CD4-positive, alpha-beta T cell treated with Interleukin-15 for 1 hour (primary cell): Measurements from ENCODE around the gene KAZN.
A peak's percentile ranks its signal among the peaks of the same experiment; 100 is the strongest.
"Not testable (repeated sequence)": the region's sequence is repeated elsewhere in the genome, so short reads cannot be mapped to it uniquely, and the experiment has no call there.

Experiments used
- DNase-seq: peaks from one replicate; pipeline ENCODE4 v3.0.0-alpha.2; 2020

Gene KAZN

DNA sequence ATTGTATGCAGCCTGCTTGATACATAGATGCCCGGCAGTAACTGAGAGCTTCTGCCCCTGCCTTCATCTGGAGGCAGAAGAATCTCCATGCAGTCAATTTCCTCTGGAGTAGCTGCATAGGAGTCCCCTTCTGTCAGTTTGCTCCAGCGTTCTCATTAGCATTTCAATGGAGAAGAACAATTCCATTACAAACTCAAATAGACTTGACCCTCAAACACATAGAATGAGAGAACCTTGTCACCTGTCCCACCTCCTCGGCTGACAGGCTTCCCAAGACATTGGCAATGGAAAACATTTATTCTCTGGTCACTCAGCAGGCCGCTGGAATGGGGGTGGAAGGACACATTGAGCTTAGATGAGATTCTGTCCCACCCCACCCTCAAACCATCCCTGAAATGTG is 509.4 kb downstream of the KAZN start:
- DNase-seq: no peak

DNA sequence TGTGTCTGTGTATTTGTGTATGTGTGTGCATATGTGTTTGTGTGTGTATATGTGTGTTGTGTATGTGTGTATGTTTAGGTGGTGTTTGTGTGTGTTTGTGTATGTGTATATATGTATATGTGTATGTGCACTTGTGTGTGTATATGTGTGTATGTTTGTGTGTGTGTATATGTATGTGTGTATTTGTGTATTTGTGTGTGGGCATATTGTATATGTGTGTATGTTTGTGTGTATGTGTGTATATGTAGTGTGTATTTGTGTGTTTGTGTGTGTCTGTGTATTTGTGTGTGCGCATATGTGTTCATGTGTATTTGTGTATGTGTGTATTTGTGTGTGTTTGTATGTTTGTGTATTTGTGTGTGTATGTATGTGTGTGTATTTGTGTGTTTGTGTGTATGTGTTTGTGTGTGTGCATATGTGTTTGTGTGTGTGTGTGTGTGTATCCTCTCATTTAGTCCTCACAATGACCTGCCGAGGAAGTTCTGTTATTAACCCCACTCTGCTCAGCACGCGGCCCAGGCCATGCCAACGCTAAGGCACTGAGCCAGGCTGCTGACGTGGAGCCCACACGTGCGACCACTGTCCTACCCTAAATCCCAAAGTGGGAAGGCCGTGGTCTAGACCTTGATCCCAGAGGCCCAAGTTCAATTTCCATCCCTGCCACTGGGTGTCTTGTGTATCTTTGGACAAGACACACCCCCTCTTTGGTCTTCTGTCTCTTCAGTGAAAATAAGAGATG is 511.8 kb downstream of the KAZN start:
- no peak for DNase-seq

DNA sequence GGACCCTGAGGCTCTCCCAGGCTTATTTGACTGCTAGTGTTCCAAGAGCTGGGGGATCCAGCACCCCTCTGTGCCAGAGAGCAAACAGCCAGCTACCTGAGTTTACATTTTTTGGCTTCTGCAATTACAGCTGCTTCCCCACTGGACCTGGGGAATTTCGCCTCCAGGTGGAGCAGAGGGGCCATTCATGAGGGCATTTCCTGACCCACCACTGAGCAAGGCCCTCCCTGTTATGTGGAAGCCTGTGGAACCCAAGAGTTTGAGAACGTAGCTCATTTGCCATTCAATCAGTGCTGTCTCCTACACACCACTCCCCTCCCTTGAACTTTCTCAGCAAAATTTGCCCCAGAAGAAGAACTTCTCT is 512.4 kb downstream of the KAZN start:
- DNase-seq: no peak

DNA sequence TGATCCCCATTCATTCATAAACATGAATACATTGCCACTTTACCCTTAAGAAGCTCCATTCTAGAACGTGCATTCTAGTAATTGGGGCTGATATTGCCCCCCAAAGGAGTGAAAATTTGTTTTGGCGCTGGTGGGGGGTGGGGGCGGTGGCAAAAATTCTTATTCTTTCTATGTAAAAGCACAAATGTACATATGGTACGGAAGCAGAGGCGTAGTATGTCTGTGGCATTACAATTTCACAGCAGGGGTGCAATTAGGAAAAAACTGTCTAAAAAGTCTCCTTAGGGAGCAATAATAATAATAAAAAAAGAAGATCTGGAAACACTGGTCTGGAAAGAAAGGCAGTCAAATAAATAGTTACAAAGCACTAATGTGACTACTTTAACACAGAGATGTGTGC is 514.7 kb downstream of the KAZN start:
- no peak for DNase-seq

DNA sequence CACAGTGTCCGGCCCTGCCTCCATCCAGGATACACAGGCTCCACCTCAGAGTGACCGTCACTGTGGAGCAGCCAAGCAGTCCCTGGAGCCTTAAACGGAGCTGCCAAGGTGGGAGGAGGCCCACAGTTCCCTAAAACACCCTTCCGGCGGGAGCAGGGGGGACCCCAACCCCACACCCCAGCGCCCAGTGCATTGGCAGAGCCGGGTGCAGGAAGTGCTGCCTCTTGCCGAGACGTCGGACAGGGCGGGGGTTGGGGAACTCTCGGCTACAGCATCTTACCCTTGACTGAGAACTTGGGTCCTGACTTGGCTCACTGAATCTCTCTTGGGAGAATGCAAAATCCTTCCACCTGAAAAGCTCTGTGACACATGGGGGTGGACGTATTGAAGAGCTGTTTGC is 516.4 kb downstream of the KAZN start:
- DNase-seq: no peak

DNA sequence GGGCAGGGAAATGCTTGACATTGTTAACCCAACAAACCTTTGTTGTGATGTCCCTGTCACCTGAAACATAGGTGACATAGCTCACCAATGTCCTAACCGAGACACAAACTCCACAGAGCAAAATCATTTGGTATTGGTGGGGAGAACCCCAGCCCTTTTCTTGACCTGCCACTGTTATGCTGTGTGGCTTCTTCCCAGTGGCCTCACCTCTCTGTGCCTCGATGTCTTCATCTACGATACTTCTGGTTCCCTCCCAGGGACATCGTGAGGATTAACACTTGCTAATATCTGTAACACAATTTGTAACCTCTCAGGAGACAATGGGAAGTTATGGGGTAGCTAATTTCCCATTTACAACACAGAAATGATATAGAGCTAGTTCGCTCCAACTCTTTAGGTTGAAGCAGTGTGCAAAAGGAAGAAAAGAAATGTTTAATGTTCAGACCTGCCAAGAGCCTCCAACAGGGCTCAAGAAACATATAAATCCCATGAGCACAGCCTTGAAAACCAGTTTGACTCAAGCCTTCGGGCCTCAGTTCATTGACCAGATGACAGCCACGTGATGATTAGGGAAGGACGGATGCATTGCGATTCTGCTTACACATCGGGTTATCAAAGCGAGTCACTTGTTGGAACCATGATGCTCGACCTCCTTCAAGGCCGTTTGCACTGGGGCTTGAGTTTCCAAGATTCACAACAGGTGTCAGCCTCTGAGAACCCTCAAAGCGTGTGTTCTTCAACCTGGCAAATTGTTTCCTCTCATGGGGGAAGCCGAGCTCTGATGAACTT is 517.3 kb downstream of the KAZN start:
- DNase-seq: no peak

DNA sequence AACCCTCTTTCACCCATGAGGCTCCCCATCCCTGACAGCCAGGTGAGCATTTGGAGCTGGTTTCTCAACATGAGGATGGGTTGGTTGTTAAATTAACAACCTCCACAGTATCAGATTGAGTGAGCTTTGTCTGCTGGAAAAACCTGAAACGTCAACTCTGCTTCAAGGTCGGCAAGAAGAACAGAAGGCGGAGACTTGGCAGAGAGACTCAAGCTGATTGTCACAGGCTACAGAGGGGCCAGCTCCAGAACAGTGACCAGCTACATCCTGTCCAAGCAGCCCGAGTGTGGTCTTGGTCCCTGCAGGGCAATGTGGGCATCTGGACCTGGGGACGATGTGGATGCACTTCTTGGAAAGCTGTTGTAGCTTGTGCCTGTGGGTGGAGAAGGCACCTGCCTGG is 518.5 kb downstream of the KAZN start:
- no peak for DNase-seq

DNA sequence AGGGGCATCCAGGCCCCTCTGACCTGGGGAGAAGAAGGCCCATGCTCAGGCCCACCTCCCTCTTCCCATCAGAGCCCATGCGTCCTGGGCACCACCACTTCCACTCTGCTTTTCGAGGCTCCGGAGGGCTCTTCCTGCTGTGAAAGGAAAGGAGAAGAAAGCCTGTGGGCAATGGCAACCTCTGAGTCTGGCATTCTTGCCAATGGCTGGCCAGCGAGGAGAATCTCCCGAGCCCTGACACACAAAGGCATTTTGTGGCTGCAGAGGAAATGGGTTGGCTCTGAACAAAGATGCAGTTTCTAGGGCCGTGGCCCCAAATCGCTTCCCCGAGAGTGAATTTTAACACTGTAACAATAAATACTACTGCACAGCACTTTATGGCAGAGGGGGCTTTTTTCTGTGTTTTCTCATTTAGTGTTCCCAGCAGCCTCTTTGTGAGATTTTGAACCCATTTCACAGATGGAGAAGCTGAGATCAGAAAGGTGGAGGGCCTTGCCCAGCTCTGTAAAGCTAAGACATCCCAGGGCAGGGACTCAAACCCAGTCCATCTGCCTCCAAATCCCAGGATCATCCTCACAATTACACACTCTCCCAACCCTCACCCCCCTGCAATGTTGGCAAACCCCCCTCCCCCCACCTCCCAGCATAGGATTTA is 519.3 kb downstream of the KAZN start:
- no peak for DNase-seq

DNA sequence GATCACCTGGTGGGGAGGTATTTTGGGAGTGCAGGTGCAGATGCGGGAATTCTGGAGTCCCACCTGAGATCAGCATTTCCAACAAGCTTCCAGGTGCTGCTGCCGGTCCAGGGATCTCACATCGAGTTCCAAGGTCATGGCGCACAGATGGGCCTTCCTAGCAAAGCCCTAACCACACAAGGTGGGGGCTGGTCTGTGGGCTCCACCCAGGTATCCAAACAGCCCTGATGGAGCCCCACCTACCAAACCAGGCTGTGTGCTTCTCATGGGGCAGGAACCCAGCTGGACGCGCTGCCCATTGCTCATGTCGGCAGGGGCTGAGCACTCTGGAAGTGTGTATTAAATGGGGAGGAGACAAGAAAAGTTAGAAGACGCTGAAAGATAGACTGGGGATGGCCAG is 520.1 kb downstream of the KAZN start:
- DNase-seq: no peak

DNA sequence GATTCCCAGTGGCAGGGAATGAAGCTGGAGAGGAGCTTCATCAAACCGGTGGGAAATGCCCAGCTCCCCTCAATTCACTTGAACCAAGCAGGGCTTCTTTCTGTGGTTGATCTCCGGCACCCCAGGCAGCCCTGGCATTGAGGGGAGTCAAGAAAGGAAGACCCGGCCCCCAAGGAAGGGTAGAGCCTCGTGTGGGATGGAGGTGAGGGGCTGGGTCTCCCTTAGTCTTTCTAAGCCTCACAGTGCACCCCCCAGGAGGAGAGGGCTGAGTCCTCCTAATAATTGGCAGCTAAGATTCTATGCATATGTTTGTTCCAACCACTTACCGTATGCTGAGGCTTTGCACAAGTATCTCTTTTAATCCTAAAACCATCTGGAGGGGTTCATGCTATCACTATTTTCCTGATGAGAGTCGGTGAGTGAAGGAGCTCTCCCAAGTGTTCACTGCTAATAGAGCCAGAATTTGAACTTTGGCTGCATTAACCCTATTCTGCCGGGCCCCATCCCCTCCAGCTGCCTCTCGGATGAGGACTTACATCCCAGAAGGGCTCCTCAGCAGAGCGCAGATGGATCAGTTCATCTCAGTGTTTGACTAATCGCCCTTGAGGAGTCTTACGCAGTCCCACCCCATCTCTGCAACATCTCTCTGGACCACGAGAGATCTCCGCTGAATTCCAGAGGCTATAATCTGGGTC is 521.9 kb downstream of the KAZN start:
- DNase-seq: no peak

DNA sequence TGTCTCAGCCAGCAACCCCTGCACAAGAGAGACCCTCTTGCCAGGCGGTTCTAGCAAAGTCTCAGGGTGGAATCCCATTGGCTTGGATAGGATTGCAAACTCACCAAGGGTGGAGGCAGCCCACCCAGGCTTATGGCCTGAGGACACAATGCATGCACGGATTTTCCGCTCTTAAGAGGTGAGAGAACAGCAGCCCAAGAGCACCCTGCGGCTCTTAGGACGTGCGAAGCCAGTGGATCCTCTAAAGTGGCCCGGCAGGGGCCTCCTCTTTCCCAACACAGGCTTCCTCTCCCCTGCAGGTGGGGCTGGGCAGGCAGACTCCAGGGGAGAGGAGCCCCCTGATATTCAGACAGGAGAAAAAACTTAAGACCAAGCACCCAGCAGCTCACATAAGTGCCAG is 523.8 kb downstream of the KAZN start:
- no peak for DNase-seq

DNA sequence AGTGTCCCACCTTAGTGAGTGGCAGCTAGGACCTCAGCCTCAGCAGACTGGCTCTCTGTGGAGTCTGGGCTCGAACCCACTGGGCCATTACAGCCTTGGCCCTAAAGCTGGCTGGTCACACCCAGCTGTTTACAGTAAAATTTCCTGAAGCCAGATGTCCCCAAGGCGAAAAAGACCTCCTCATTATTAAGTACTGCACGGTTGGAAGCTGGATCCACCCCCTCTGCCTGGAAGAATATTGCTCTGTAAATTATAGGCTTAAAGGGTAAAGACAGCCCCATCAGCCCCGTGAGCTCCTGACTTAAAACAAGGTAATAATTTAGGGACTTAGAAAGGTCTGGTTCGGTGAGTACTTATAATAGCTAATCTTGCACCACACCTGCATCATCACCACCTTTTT is 524.8 kb downstream of the KAZN start:
- no peak for DNase-seq

DNA sequence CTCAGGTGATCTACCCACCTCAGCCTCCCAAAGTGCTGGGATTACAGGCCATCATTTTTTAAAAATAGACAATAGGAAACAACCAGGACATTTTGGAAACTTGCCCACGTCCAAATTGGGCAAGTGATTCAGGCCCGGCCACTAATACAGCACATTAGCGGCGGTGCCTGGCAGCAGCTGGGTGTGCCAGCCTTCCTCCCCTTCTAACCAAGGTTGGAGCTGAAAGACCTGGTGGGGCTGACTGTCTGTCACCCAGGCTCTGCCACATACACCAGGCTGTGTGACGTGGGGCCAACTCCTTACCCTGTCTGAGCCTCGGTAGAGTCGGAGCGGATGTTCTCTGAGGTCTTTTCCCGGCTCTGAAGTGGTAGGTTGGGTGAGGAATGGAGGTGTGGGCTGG is 525.4 kb downstream of the KAZN start:
- DNase-seq: no peak

DNA sequence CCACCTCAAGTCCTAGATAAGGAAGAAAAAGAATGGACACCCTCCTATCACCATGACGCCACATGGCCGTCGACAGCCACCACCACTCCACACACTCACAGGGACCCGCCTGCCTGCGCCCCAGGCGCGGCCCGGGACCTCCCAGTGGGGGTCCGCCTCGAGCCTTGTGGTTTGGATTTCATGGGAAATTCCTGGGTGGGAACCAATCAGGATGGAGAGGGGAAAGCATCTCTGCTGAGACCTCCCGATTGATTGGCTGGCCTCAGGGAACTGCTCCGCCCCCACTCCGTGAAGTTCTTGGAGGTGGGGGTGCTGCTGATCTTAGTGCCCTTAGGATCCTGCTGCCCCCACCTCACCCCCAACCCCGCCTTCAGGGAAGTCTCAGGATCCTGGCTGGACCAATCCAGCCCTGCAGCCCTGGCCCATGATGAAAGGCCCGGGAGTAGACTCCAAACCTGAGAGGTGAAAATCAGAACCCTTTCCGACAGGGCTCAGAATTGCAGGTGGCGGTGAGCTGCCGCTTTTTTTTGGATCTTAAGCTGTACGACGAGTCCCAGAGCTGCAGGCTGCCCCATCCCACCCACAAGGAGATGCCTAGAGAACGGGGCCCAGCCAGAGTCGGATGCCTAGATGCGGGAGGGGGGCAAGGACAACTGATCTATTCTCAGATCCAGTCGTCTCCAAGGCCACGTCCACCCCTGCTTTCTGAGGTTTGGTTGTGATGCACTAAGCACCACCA is 526.0 kb downstream of the KAZN start:
- no peak for DNase-seq

DNA sequence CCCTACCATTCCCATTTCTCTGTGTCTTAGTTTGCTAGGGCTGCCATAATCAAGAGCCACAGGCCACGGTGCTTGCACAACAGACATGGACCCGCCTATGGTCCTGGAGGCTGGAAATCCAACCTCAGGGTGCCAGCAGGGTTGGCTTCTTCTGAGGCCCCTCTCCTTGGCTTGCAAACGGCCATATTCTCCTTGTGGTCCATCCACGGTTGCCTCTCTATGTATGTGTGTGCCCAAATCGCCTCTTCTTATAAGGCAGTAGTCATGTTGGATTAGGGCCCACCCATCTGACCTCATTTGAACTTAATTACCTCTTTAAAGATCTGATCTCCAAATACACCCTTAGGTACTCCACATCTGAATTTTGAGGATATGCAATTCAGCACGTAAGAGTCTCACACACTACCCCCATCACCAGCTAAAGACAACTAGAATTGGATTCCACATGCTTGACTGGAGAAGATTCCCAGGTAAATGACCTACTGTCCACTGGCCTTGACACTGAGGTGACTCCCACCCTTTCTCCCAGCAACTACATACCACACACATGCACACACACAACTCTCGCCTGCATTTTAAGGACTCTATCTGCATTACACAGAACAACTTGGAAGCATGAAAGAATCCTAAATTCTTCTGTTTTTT is 526.7 kb downstream of the KAZN start:
- DNase-seq: no peak

DNA sequence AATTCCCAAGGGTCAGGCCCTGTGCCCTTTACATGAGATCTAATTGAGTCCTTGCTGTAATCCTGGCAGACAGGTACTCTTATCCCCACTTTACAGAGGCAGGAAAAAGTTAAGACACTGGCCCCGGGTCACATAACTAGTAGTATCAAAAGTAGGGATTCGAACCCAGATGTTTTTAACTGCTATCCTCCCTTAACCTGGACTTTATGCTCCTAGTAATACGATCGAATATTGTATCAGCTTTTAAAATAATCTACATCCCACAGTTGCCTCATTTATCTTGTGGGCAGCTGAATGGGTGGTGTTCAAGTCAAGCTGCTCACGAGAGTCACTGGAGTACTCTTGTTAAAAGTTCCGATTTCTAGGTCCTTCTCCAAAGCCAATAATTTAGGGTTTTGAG is 529.6 kb downstream of the KAZN start:
- no peak for DNase-seq

DNA sequence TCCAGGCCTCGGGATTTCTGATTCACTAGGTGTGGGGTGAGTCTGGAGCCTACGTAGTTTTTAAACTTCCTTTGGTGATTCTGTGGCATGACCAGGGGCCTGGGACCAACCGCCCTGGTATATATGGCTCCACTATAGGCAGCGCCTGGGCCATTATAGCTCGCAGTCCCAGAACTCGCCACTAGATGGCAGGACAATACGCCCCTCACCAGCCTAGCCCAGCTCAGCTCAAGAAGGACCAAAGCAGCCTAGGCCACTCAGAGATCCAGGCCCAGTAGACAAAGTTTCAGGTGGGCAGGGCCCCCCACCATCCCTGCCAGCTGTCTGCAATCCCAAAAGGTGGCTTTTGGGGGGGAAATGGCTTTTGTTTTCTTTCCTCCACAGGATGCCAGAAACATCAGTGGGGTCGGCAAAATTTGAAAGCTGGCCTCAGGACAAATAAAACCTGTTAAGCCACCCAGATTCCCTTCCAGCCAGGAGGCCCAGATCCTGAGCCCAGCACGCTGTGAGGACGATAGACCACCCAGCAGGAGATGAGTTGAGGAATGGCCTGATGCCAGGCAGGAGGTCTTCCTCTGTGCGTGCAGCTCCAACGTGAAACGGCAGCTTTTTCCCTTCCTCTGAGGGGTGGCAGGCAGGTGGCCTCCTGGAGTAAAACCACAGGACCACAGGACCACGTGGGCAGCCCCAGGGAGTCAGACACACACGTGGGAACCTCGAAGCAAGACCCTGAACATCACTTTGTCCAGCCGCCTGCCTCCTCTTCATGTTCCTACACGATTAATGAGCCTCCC is 530.2 kb downstream of the KAZN start:
- peak; percentile 57 for DNase-seq

DNA sequence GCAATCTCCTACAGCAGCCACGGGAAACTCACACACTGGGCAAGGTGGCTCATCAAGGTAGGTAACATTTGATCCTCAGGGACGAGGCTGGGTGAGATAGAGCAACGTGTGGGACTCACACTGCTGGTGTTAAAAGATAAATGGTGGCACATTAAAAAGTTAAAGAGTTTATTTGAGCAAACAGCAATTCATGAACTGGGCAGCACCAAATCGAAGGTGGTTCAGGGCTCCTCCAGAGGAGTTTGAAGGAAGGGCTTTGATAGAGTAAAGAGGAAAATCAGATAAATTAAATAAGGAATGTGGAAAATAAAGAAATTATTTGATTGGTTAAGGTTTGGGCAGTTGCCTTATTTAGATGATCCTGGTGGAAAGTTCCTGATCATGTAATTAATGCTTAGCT is 531.5 kb downstream of the KAZN start:
- DNase-seq: no peak

DNA sequence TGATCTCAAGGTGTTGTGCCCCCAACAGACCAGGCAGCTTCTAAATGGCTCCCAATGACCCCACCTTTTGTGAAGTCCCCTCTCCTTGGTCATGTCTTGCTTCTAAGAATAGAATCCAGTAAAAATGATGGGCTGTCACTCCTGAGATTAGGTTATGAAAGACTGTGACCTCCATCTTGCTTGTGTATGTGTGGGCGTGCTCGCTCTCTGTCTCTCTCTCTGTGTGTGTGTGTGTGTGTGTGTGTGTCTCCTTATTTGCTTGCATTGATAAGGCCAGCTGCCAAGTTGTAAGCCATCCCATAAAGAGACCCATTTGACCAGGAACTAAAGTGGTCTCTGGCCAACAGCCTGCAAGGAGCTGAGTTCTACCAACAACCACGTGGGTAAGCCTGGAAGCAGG is 532.1 kb downstream of the KAZN start:
- DNase-seq: no peak

DNA sequence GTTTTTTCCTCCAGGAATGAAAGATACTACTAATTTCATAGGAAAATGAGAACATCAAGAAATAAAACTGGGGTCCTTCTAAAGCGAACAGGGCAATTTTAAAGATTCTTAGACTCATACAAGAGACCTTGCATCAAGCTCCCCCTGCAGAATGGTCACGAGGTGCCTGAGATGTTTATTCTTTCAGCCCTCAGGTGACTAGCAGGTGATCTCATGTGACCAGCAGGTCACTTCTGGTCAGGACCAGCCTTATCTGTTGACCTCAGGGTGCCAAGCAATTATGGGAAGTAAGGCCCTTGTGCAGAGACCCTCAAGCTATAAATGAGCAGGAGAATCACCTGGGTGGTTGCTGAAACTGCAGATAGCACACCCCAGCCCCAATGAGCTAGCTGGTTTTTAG is 534.5 kb downstream of the KAZN start:
- DNase-seq: no peak

DNA sequence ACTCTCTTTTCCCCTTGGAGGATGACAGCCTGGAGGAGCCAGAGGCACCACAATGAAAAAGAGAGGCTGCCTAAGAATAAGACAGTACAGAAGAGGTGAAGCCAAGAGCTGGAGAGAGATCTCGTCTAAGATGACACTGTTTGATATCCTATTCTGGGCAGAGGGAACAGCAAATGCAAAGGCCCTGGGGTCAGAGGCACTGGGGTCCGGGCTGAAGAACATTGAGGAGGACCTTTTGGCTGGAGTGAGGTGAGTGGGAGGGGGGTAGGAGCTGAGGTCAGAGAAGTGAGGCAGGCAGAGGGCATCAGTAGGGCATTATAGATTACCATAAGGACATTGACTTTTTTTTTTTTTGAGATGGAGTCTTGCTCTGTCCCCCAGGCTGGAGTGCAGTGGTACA is 535.8 kb downstream of the KAZN start:
- DNase-seq: no peak

DNA sequence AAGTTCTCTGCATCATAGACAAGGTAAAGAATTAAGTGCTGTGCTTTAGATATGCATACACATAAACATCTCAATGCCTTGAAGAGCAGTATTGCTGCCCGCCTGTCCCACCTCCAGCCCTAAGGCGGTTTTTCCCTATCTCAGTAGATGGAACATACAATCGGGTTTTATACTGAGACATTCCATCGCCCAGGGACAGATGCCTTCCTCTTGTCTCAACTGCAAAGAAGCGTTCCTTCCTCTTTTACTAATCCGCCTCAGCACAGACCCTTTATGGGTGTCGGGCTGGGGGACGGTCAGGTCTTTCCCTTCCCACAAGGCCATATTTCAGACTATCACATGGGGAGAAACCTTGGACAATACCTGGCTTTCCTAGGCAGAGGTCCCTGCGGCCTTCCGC is 537.1 kb downstream of the KAZN start:
- DNase-seq: not testable (repeated sequence)
